GM23338 (cell line): ENCODE data around the gene ARFIP1. TPM values are rescaled to one million over a fixed set of nuclear protein-coding genes. Genes with fewer than 3 reads are reported as not detected.

ENCODE experiments used
- JUNB ChIP-seq: IDR thresholded peaks from one replicate; pipeline ENCODE4 v1.6.1; 2016; ENCODE audit warnings: antibody characterized with exemption; ENCODE audit not compliant: unreplicated experiment
- REST ChIP-seq: IDR thresholded peaks from one replicate; pipeline ENCODE4 v1.6.1; 2018; ENCODE audit warnings: antibody characterized with exemption; ENCODE audit not compliant: unreplicated experiment
- ZNF462 ChIP-seq: fragments of 250-450 bp; sonication (Bioruptor Pico); IDR thresholded peaks from 2 replicates; pipeline ENCODE4 v1.5.0; 2020; ENCODE audit warnings: mild to moderate bottlenecking, moderate library complexity
- polyA plus RNA-seq: library from polyadenylated mRNA; unstranded; fragments of >200 nt; fragmentation: Nextera tagmentation; extraction: Ambion mirVana; gene quantifications from 2 replicates; pipeline ENCODE4 v1.2.1, GENCODE V29; 2016
- total RNA-seq: library from RNA; depleted of rRNA; stranded (reverse); fragments of >200 nt; shearing (Covaris generic); gene quantifications from 2 replicates; pipeline ENCODE4 v1.2.3, GENCODE V29; 2014
- TF ChIP-seq, protein P1 (sequence below), 2 experiments: fragments of 200-600 bp in 1 of 2; sonication (generic) in 1 of 2; conservative IDR thresholded peaks; 2 replicates each; pipeline versions ENCODE4 v1.5.1 to v1.6.1; 2016 to 2017; ENCODE audit warnings: antibody characterized with exemption in 2 of 2, low read depth in 2 of 2, mild to moderate bottlenecking in 2 of 2, moderate library complexity in 1 of 2

ARFIP1 gene
- total and polyA plus RNA-seq, 2 experiments from 2014 or later, result 46.0 to 49.6 TPM

- no peak for TF ChIP-seq ZNF462 (CRISPR knock-in tag)
- TF ChIP-seq, protein P1, sequence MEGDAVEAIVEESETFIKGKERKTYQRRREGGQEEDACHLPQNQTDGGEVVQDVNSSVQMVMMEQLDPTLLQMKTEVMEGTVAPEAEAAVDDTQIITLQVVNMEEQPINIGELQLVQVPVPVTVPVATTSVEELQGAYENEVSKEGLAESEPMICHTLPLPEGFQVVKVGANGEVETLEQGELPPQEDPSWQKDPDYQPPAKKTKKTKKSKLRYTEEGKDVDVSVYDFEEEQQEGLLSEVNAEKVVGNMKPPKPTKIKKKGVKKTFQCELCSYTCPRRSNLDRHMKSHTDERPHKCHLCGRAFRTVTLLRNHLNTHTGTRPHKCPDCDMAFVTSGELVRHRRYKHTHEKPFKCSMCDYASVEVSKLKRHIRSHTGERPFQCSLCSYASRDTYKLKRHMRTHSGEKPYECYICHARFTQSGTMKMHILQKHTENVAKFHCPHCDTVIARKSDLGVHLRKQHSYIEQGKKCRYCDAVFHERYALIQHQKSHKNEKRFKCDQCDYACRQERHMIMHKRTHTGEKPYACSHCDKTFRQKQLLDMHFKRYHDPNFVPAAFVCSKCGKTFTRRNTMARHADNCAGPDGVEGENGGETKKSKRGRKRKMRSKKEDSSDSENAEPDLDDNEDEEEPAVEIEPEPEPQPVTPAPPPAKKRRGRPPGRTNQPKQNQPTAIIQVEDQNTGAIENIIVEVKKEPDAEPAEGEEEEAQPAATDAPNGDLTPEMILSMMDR (conservative IDR thresholded peaks at IDR 0.05; ENCODE audit: low read depth in 2 of 2), result no peak
- TF ChIP-seq REST, result no peak
- no peak for TF ChIP-seq JUNB
These were observed 47.8 kb upstream of the ARFIP1 start (continued) for GRCh38 chr4:152731997-152732396.
